Peyer's patch (tissue), 4 donors: ENCODE data around the gene ZNF562. TPM values are rescaled to one million over a fixed set of nuclear protein-coding genes. Genes with fewer than 3 reads are reported as not detected.
"Not testable (repeated sequence)": the region's sequence is repeated elsewhere in the genome, so short reads cannot be mapped to it uniquely, and the experiment has no call there.

Experiments used
- DNase-seq, 3 donors: peaks; one replicate each; pipeline ENCODE4 v3.0.0-alpha.2; 2017 to 2019
- H3K27ac ChIP-seq, 4 donors: fragments of 200-600 bp; sonication (generic); one replicate each; pipeline ENCODE4 v1.5.1; 2016 to 2019
- H3K27me3 ChIP-seq, 2 donors: fragments of 200-600 bp; sonication (generic); one replicate each; pipeline ENCODE4 v1.5.1; 2019
- H3K36me3 ChIP-seq, 3 donors: fragments of 200-600 bp; sonication (generic); one replicate each; pipeline ENCODE4 v1.5.1; 2016 to 2019
- H3K4me1 ChIP-seq, 4 donors: fragments of 200-600 bp; sonication (generic); one replicate each; pipeline ENCODE4 v1.5.1; 2016 to 2019
- H3K4me3 ChIP-seq, 4 donors: fragments of 200-600 bp; sonication (generic); 1 replicate in 3 of 4; 2 replicates in 1 of 4; pipeline ENCODE4 v1.5.1; 2016 to 2019; ENCODE audit warnings: mild to moderate bottlenecking in 1 of 4
- H3K9me3 ChIP-seq, 4 donors: fragments of 200-600 bp; sonication (generic); one replicate each; pipeline ENCODE4 v1.5.1; 2016 to 2019; ENCODE audit warnings: mild to moderate bottlenecking in 1 of 4
- POLR2A ChIP-seq, 2 donors: fragments of 450-650 bp; IDR thresholded peaks; one replicate each; pipeline ENCODE4 v1.5.1; 2017; ENCODE audit warnings: antibody characterized with exemption in 2 of 2, mild to moderate bottlenecking in 2 of 2, moderate library complexity in 2 of 2
- total RNA-seq, 4 donors: library from RNA; depleted of rRNA; stranded (reverse); fragments of >200 nt; gene quantifications; one replicate each; pipeline ENCODE4 v1.1.0, GENCODE V29; 2016
- TF ChIP-seq, protein P1 (sequence below), 6 experiments: fragments of 450-650 bp in 4 of 6; fragments of 200-600 bp in 2 of 6; sonication (generic) in 1 of 6; IDR thresholded peaks; one replicate each; pipeline ENCODE4 v1.5.1; 2017 to 2019; ENCODE audit warnings: antibody characterized with exemption in 6 of 6, mild to moderate bottlenecking in 3 of 6, moderate library complexity in 1 of 6

ZNF562 gene
- total RNA-seq, 4 donors from 2014 or later: 14.9 to 38.8 (median 25.9) TPM

DNA sequence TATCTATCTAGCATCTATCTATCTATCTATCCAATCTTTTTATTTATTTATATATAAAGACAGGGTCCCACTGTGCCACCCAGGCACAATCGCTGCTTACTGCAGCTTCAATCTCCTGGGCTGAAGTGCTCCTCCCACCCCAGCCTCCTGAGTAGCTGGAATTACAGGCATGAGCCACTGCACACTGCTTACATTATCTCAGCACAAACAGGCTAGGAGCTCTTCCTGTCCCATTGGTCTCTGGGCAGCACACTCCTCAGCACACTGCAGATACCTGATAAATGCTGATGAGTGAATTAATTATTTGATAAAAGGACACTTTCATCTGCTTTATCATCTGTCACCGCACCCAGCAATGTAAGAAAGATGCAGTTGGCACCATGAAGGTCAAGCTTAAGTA is 16.1 kb downstream of the ZNF562 start:
- Histone ChIP-seq H3K4me3 (no peak overlapping the region), H3K36me3 (peaks cover 0 to 65% (median 0%) of the 10 kb centered on the region in 3 donors)
- no peak for TF ChIP-seq POLR2A (IDR thresholded peaks at IDR 0.05)
- TF ChIP-seq, protein P1, sequence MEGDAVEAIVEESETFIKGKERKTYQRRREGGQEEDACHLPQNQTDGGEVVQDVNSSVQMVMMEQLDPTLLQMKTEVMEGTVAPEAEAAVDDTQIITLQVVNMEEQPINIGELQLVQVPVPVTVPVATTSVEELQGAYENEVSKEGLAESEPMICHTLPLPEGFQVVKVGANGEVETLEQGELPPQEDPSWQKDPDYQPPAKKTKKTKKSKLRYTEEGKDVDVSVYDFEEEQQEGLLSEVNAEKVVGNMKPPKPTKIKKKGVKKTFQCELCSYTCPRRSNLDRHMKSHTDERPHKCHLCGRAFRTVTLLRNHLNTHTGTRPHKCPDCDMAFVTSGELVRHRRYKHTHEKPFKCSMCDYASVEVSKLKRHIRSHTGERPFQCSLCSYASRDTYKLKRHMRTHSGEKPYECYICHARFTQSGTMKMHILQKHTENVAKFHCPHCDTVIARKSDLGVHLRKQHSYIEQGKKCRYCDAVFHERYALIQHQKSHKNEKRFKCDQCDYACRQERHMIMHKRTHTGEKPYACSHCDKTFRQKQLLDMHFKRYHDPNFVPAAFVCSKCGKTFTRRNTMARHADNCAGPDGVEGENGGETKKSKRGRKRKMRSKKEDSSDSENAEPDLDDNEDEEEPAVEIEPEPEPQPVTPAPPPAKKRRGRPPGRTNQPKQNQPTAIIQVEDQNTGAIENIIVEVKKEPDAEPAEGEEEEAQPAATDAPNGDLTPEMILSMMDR (IDR thresholded peaks at IDR 0.05): no peak

DNA sequence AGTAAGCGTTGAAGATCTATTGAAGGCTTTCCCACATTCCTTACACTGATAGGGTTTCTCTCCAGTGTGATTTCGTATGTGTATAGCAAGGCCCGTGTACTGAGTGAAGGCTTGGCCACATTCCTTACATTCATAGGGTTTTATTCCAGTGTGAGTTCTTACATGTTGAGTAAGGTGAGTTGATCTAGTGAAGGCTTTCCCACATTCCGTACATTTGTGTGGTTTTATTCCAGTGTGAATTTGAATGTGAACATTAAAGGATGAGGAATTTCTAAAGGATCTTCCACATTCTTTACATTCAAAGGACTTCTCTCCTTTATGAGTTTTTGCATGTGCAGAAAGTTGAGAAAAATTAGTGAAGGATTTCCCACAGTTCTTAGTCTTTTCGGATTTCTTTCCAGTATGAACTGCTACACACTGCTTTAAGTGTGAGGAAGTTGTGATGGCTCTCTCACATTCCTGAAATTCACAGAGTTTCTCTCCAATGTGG is 21.8 kb downstream of the ZNF562 start:
- H3K4me1 ChIP-seq, H3K27me3 ChIP-seq, H3K4me3 ChIP-seq, DNase-seq, H3K27ac ChIP-seq: not testable (repeated sequence)
- peaks cover 0 to 41% (median 8%) of the 10 kb centered on the region in 4 donors for H3K9me3 ChIP-seq
- peaks cover 0 to 82% (median 0%) of the 10 kb centered on the region in 3 donors for H3K36me3 ChIP-seq

More for the DNA sequence above, 16.1 kb downstream of the ZNF562 start:
- Histone ChIP-seq H3K27me3 (no peaks in the 10 kb centered on the region), H3K27ac (no peak overlapping the region), H3K4me1 (no peaks in the 10 kb centered on the region), H3K9me3 (peaks cover 0 to 12% (median 3%) of the 10 kb centered on the region in 4 donors)
- no peak for DNase-seq

DNA sequence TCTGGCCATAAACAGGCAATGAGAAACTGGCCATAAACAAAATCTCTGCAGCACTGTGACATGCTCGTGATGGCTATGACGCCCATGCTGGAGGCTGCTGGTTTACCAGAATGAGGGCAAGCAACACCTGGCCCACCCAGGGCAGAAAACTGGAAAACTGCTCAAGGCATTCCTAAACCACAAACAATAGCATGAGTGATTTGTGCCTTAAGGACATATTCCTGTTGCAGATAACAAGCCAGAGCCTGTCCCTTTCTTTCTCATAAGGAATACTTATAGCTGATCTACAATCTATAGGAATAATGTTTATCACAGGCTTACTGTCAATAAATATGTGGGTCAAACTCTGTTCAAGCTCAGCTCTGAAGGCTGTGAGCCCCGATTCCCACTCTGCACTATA is 23.4 kb downstream of the ZNF562 start:
- H3K27me3 ChIP-seq, H3K4me1 ChIP-seq, H3K4me3 ChIP-seq, DNase-seq, H3K27ac ChIP-seq: not testable (repeated sequence)
- Histone ChIP-seq H3K36me3 (peaks cover 0 to 65% (median 0%) of the 10 kb centered on the region in 3 donors), H3K9me3 (peaks cover 0 to 41% (median 8%) of the 10 kb centered on the region in 4 donors)

DNA sequence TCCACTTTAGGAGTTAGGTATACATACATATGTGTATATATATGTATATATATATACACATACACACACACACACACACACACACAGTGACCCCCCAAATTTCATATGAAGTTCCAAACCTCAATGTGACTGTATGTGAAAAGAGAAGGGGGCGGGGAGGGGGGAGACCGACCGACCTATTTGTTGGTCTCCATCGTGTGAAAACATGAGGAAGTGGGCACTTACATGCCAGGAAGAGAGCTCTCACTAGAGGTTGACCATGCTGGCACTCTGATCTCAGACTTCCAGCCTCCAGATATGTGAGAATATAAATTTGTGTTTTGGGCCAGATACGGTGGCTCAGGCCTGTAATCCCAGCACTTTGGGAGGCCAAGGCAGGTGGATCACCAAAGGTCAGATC is 24.6 kb downstream of the ZNF562 start:
- H3K36me3 ChIP-seq: peaks cover 0 to 54% (median 0%) of the 10 kb centered on the region in 3 donors

DNA sequence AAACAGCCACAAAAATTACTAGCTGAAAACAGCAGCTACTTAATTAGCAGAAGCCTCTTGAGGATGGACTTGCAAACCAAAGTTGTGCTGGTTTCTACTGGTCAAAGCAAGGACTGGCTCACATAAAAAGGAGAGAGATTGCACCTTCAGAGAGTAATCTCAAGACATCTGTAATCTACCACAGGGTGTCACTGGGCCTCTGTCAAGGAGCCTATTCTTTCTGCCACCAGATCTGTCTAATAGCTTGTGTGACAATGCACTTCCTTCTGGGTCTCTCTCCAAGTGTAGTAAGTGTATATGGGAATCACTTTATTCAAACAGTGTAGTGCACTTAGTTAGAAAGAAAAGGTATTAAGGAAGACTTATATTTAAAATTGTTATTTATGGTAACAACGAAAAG is 29.4 kb downstream of the ZNF562 start:
- no peak overlapping the region for H3K4me3 ChIP-seq
- H3K27me3 ChIP-seq: no peaks in the 10 kb centered on the region
- peaks cover 0 to 12% (median 0%) of the 10 kb centered on the region in 3 donors for H3K36me3 ChIP-seq
- H3K4me1 ChIP-seq: no peaks in the 10 kb centered on the region
- no peak for DNase-seq
- no peak overlapping the region for H3K27ac ChIP-seq
- TF ChIP-seq, protein P1 (IDR thresholded peaks at IDR 0.05): no peak
- no peak for TF ChIP-seq POLR2A (IDR thresholded peaks at IDR 0.05)
- H3K9me3 ChIP-seq: peaks cover 0 to 11% (median 0%) of the 10 kb centered on the region in 4 donors

More for the DNA sequence above, 24.6 kb downstream of the ZNF562 start:
- Histone ChIP-seq H3K4me3 (no peak overlapping the region), H3K27me3 (no peaks in the 10 kb centered on the region), H3K4me1 (no peaks in the 10 kb centered on the region), H3K9me3 (peaks cover 0 to 41% (median 8%) of the 10 kb centered on the region in 4 donors), H3K27ac (no peak overlapping the region)
- DNase-seq: no peak
- TF ChIP-seq, protein P1 (IDR thresholded peaks at IDR 0.05): no peak
- TF ChIP-seq POLR2A (IDR thresholded peaks at IDR 0.05): no peak

DNA sequence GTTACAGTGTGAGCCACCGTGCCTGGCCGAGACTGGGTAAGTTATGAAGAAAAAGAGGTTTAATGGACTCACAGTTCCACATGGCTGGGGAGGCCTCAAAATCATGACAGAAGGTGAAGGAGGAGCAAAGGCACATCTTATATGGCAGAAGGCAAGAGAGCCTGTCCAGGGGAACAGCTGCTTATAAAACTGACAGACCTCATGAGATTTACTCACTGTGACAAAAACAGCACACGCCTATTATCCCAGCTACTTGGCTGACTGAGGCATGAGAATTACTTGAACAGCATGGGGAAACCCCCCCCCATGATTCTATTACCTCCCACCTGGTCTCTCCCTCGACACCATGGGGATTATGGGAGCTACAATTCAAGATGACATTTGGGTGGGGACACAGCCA is 30.4 kb downstream of the ZNF562 start:
- H3K27me3 ChIP-seq: no peaks in the 10 kb centered on the region
- H3K27ac ChIP-seq: no peak overlapping the region
- H3K4me1 ChIP-seq: no peaks in the 10 kb centered on the region
- peaks cover 0 to 6% (median 0%) of the 10 kb centered on the region in 3 donors for H3K36me3 ChIP-seq
- no peak for DNase-seq
- no peak overlapping the region for H3K4me3 ChIP-seq
- peaks cover 0 to 11% (median 0%) of the 10 kb centered on the region in 4 donors for H3K9me3 ChIP-seq
- TF ChIP-seq, protein P1 (IDR thresholded peaks at IDR 0.05): no peak
- no peak for TF ChIP-seq POLR2A (IDR thresholded peaks at IDR 0.05)

DNA sequence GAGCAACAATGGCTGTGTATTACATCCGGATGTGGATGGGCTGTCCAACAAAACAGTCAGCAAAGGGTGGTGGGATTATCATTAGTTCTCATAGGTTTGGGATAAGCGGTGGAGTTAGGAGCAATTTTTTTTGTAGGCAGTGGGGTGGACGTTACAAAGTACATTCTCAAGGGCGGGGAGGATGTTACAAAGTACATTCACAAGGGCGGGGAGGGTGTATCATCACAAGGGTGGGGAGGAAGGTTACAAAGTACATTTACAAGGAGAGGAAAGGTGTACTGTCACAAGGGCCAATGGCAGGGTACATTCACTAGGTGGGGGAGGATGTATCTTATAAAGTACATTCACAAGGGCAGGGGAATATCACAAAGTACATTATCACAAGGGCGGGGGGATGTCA is 33.1 kb downstream of the ZNF562 start:
- TF ChIP-seq, protein P1 (IDR thresholded peaks at IDR 0.05): no peak
- no peak for TF ChIP-seq POLR2A (IDR thresholded peaks at IDR 0.05)
- no peaks in the 10 kb centered on the region for H3K27me3 ChIP-seq
- H3K36me3 ChIP-seq: peaks cover 0 to 6% (median 0%) of the 10 kb centered on the region in 3 donors
- no peak overlapping the region for H3K4me3 ChIP-seq
- H3K4me1 ChIP-seq: no peaks in the 10 kb centered on the region
- peaks cover 0 to 11% (median 0%) of the 10 kb centered on the region in 4 donors for H3K9me3 ChIP-seq
- H3K27ac ChIP-seq: no peak overlapping the region
- no peak for DNase-seq
